Adrenal gland (tissue), 5 donors: ENCODE results near the gene WBP2.

Experiments
- POLR2A ChIP-seq, 2 donors: fragments of 450-650 bp; IDR thresholded peaks; one replicate each; pipeline ENCODE4 v1.6.1; 2017; ENCODE audit warnings: antibody characterized with exemption in 2 of 2, mild to moderate bottlenecking in 2 of 2, moderate library complexity in 1 of 2
- TF ChIP-seq, protein P1 (sequence below), 6 experiments: fragments of 450-650 bp in 4 of 6; fragments of 200-600 bp in 2 of 6; sonication (generic) in 1 of 6; IDR thresholded peaks; 1 replicate in 5 of 6; 2 replicates in 1 of 6; pipeline versions ENCODE4 v1.5.1 to v1.8.0; 2016 to 2021; ENCODE audit warnings: antibody characterized with exemption in 6 of 6, mild to moderate bottlenecking in 2 of 6, moderate library complexity in 1 of 6
- donor health status: DM: no; HTN: no; CAD: no.

DNA sequence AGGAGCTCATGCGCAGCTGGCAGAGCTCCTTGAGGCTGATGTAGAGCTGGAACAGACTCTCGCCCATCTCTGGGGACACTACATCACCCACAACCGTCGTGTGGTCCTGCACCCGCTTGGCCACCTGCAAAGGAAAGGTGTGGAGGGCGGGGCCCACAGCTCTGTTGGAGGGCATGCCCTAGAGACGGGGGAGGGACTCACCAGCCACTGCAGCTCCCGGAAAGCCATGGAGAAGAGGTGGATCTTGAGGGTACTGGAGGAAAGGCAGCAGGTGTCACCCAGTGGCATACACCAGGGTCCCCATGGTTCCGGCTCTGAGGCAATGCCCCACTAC lies 19.5 kb downstream of the WBP2 start:
- TF ChIP-seq, protein P1, sequence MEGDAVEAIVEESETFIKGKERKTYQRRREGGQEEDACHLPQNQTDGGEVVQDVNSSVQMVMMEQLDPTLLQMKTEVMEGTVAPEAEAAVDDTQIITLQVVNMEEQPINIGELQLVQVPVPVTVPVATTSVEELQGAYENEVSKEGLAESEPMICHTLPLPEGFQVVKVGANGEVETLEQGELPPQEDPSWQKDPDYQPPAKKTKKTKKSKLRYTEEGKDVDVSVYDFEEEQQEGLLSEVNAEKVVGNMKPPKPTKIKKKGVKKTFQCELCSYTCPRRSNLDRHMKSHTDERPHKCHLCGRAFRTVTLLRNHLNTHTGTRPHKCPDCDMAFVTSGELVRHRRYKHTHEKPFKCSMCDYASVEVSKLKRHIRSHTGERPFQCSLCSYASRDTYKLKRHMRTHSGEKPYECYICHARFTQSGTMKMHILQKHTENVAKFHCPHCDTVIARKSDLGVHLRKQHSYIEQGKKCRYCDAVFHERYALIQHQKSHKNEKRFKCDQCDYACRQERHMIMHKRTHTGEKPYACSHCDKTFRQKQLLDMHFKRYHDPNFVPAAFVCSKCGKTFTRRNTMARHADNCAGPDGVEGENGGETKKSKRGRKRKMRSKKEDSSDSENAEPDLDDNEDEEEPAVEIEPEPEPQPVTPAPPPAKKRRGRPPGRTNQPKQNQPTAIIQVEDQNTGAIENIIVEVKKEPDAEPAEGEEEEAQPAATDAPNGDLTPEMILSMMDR (IDR thresholded peaks at IDR 0.05), result no peak
- TF ChIP-seq POLR2A (IDR thresholded peaks at IDR 0.05), result no peak
